GM19193 (cell line): ENCODE results near the gene ARHGEF7.

Experiments used
- POLR2A ChIP-seq: IDR thresholded peaks from 4 replicates; pipeline ENCODE4 v1.6.1; 2011; ENCODE audit not compliant: insufficient read depth, insufficient read length; ENCODE audit errors: extremely low read depth

ARHGEF7 gene

GRCh38 chr13:111344471-111345191 lies 229.5 kb downstream of the ARHGEF7 start:
- TF ChIP-seq POLR2A = no peak

- TF ChIP-seq POLR2A = no peak
These were observed 230.6 kb downstream of the ARHGEF7 start for GRCh38 chr13:111345682-111346081.

- TF ChIP-seq POLR2A = no peak
These were observed 231.1 kb downstream of the ARHGEF7 start for GRCh38 chr13:111346101-111346680.

- no peak for TF ChIP-seq POLR2A
These were observed 232.3 kb downstream of the ARHGEF7 start for GRCh38 chr13:111347438-111347837.

- TF ChIP-seq POLR2A = no peak
These were observed 238.4 kb downstream of the ARHGEF7 start for GRCh38 chr13:111353508-111353907.

- TF ChIP-seq POLR2A = no peak
These were observed 239.7 kb downstream of the ARHGEF7 start for GRCh38 chr13:111354789-111355188.
